Measurements from ENCODE around the gene LRRC36. TPM values are rescaled to one million over a fixed set of nuclear protein-coding genes. Genes with fewer than 3 reads are reported as not detected.

Gene LRRC36
- total and polyA plus RNA-seq, 2 of the 8 experiments (the other 6 are each of a cell fraction or from before 2014, with no cell fraction given): 0.15 TPM; not detected in 1

DNA sequence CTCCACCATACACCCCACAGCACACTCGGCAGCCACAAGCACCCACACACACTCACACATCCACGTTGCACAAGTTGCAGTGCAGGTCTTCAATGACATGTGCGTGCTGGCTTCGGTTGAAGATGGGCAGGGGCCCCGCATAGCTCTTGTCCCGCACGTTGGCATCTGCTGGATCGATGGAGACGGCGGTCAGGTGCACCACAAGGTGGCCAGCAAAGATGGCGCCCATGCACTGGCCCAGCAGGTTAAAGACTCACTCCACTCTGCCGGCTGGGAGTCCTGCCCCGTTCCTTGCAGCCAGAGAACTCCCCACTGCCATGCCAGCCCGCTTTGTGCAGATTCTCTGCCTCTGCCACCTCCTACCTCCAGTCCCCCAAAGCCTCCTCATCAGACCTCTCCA, 74.3 kb downstream of the LRRC36 start (continued):
- TF ChIP-seq, protein P1, sequence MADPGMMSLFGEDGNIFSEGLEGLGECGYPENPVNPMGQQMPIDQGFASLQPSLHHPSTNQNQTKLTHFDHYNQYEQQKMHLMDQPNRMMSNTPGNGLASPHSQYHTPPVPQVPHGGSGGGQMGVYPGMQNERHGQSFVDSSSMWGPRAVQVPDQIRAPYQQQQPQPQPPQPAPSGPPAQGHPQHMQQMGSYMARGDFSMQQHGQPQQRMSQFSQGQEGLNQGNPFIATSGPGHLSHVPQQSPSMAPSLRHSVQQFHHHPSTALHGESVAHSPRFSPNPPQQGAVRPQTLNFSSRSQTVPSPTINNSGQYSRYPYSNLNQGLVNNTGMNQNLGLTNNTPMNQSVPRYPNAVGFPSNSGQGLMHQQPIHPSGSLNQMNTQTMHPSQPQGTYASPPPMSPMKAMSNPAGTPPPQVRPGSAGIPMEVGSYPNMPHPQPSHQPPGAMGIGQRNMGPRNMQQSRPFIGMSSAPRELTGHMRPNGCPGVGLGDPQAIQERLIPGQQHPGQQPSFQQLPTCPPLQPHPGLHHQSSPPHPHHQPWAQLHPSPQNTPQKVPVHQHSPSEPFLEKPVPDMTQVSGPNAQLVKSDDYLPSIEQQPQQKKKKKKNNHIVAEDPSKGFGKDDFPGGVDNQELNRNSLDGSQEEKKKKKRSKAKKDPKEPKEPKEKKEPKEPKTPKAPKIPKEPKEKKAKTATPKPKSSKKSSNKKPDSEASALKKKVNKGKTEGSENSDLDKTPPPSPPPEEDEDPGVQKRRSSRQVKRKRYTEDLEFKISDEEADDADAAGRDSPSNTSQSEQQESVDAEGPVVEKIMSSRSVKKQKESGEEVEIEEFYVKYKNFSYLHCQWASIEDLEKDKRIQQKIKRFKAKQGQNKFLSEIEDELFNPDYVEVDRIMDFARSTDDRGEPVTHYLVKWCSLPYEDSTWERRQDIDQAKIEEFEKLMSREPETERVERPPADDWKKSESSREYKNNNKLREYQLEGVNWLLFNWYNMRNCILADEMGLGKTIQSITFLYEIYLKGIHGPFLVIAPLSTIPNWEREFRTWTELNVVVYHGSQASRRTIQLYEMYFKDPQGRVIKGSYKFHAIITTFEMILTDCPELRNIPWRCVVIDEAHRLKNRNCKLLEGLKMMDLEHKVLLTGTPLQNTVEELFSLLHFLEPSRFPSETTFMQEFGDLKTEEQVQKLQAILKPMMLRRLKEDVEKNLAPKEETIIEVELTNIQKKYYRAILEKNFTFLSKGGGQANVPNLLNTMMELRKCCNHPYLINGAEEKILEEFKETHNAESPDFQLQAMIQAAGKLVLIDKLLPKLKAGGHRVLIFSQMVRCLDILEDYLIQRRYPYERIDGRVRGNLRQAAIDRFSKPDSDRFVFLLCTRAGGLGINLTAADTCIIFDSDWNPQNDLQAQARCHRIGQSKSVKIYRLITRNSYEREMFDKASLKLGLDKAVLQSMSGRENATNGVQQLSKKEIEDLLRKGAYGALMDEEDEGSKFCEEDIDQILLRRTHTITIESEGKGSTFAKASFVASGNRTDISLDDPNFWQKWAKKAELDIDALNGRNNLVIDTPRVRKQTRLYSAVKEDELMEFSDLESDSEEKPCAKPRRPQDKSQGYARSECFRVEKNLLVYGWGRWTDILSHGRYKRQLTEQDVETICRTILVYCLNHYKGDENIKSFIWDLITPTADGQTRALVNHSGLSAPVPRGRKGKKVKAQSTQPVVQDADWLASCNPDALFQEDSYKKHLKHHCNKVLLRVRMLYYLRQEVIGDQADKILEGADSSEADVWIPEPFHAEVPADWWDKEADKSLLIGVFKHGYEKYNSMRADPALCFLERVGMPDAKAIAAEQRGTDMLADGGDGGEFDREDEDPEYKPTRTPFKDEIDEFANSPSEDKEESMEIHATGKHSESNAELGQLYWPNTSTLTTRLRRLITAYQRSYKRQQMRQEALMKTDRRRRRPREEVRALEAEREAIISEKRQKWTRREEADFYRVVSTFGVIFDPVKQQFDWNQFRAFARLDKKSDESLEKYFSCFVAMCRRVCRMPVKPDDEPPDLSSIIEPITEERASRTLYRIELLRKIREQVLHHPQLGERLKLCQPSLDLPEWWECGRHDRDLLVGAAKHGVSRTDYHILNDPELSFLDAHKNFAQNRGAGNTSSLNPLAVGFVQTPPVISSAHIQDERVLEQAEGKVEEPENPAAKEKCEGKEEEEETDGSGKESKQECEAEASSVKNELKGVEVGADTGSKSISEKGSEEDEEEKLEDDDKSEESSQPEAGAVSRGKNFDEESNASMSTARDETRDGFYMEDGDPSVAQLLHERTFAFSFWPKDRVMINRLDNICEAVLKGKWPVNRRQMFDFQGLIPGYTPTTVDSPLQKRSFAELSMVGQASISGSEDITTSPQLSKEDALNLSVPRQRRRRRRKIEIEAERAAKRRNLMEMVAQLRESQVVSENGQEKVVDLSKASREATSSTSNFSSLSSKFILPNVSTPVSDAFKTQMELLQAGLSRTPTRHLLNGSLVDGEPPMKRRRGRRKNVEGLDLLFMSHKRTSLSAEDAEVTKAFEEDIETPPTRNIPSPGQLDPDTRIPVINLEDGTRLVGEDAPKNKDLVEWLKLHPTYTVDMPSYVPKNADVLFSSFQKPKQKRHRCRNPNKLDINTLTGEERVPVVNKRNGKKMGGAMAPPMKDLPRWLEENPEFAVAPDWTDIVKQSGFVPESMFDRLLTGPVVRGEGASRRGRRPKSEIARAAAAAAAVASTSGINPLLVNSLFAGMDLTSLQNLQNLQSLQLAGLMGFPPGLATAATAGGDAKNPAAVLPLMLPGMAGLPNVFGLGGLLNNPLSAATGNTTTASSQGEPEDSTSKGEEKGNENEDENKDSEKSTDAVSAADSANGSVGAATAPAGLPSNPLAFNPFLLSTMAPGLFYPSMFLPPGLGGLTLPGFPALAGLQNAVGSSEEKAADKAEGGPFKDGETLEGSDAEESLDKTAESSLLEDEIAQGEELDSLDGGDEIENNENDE (IDR thresholded peaks at IDR 0.05; ENCODE audit: insufficient replicate concordance, low read length): no peak
- TF ChIP-seq, protein P2, sequence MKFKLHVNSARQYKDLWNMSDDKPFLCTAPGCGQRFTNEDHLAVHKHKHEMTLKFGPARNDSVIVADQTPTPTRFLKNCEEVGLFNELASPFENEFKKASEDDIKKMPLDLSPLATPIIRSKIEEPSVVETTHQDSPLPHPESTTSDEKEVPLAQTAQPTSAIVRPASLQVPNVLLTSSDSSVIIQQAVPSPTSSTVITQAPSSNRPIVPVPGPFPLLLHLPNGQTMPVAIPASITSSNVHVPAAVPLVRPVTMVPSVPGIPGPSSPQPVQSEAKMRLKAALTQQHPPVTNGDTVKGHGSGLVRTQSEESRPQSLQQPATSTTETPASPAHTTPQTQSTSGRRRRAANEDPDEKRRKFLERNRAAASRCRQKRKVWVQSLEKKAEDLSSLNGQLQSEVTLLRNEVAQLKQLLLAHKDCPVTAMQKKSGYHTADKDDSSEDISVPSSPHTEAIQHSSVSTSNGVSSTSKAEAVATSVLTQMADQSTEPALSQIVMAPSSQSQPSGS (IDR thresholded peaks at IDR 0.05; ENCODE audit: low read length): no peak
- TF ChIP-seq TEAD4 (IDR thresholded peaks at IDR 0.05; ENCODE audit: low read depth, low read length) (no peak), SP4 (IDR thresholded peaks at IDR 0.05; ENCODE audit: low read length) (no peak), KDM5A (IDR thresholded peaks at IDR 0.05; ENCODE audit: low read length) (no peak), CBX8 (IDR thresholded peaks at IDR 0.05; ENCODE audit: borderline replicate concordance, low read depth, low read length) (no peak), POLR2AphosphoS5 (IDR thresholded peaks at IDR 0.05; ENCODE audit: low read depth, low read length) (no peak)
- TF ChIP-seq, protein P3, sequence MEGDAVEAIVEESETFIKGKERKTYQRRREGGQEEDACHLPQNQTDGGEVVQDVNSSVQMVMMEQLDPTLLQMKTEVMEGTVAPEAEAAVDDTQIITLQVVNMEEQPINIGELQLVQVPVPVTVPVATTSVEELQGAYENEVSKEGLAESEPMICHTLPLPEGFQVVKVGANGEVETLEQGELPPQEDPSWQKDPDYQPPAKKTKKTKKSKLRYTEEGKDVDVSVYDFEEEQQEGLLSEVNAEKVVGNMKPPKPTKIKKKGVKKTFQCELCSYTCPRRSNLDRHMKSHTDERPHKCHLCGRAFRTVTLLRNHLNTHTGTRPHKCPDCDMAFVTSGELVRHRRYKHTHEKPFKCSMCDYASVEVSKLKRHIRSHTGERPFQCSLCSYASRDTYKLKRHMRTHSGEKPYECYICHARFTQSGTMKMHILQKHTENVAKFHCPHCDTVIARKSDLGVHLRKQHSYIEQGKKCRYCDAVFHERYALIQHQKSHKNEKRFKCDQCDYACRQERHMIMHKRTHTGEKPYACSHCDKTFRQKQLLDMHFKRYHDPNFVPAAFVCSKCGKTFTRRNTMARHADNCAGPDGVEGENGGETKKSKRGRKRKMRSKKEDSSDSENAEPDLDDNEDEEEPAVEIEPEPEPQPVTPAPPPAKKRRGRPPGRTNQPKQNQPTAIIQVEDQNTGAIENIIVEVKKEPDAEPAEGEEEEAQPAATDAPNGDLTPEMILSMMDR (IDR thresholded peaks at IDR 0.05; ENCODE audit: control extremely low read depth in 1 of 3, insufficient read depth in 1 of 3, low read depth in 1 of 3, low read length in 3 of 3): no peak
